GM12878 (cell line): ENCODE data around the gene KRAS. TPM values are rescaled to one million over a fixed set of nuclear protein-coding genes. Genes with fewer than 3 reads are reported as not detected.
A peak's percentile ranks its signal among the peaks of the same experiment; 100 is the strongest.

Experiments used
- BCLAF1 ChIP-seq: fragments of 450-650 bp; IDR thresholded peaks from 2 replicates; pipeline ENCODE4 v1.6.1; 2017; ENCODE audit warnings: antibody characterized with exemption, mild to moderate bottlenecking, moderate library complexity
- EED ChIP-seq: sonication (generic); IDR thresholded peaks from 2 replicates; pipeline ENCODE4 v1.6.1; 2016; ENCODE audit warnings: antibody characterized with exemption, low read depth
- EP300 ChIP-seq, 2 experiments: fragments of 150-350 bp in 1 of 2; IDR thresholded peaks; 2 replicates each; pipeline ENCODE4 v1.6.1; 2011 to 2012; ENCODE audit warnings: low read depth in 2 of 2, low read length in 2 of 2, borderline replicate concordance in 1 of 2, improper control_type of control experiment in 1 of 2, inconsistent platforms in 1 of 2; ENCODE audit not compliant: control insufficient read depth in 1 of 2
- IRF5 ChIP-seq: fragments of 450-650 bp; IDR thresholded peaks from 2 replicates; pipeline ENCODE4 v1.6.1; 2017; ENCODE audit warnings: borderline replicate concordance
- KLF5 ChIP-seq: fragments of 450-650 bp; IDR thresholded peaks from 2 replicates; pipeline ENCODE4 v1.6.1; 2014; ENCODE audit warnings: mild to moderate bottlenecking; ENCODE audit not compliant: partially characterized antibody
- MAX ChIP-seq: IDR thresholded peaks from 2 replicates; pipeline ENCODE4 v1.6.1; 2012; ENCODE audit warnings: low read depth, low read length, improper control_type of control experiment
- MLLT1 ChIP-seq: fragments of 450-650 bp; IDR thresholded peaks from 2 replicates; pipeline ENCODE4 v1.6.1; 2016; ENCODE audit warnings: mild to moderate bottlenecking
- MXI1 ChIP-seq: fragments of 150-350 bp; IDR thresholded peaks from 2 replicates; pipeline ENCODE4 v1.6.1; 2011; ENCODE audit warnings: low read depth, mild to moderate bottlenecking, inconsistent platforms, low read length, improper control_type of control experiment
- TCF12 ChIP-seq: IDR thresholded peaks from 2 replicates; pipeline ENCODE4 v1.6.1; 2011; ENCODE audit warnings: low read depth, mild to moderate bottlenecking, low read length
- ZNF592 ChIP-seq: fragments of 450-650 bp; IDR thresholded peaks from 2 replicates; pipeline ENCODE4 v1.6.1; 2017; ENCODE audit warnings: mild to moderate bottlenecking, moderate library complexity
- ZNF687 ChIP-seq: fragments of 450-650 bp; IDR thresholded peaks from 2 replicates; pipeline ENCODE4 v1.6.1; 2017; ENCODE audit warnings: mild to moderate bottlenecking, moderate library complexity
- polyA plus RNA-seq, 11 experiments: library from polyadenylated mRNA; depleted of rRNA in 4 of 11; unstranded in 6 of 11; stranded (reverse) in 5 of 11; fragments of >200 nt; fragmentation: Nextera tagmentation in 4 of 11; fragmentation: Illumina TruSeq in 1 of 11; extraction: Ambion mirVana in 4 of 11; extraction: Trizol in 1 of 11; gene quantifications; 1 replicate in 1 of 11; 2 replicates in 10 of 11; pipeline versions ENCODE4 v1.2.1 to v1.2.3, GENCODE V29; 2011 to 2016; ENCODE audit warnings: inconsistent platforms in 2 of 11, missing spikeins in 2 of 11, low read depth in 1 of 11
- total RNA-seq, 4 experiments: library from RNA; depleted of rRNA in 3 of 4; stranded (reverse); fragments of >200 nt in 3 of 4; fragmentation: Illumina TruSeq in 1 of 4; extraction: Trizol in 1 of 4; gene quantifications; 2 replicates each; pipeline versions ENCODE4 v1.2.1 to v1.2.3, GENCODE V29; 2013 to 2021

Gene KRAS
- total and polyA plus RNA-seq, 10 of the 15 experiments (the other 5 are each of a cell fraction or from before 2014, with no cell fraction given) = 3.1 to 23.8 (median 8.0) TPM

GRCh38 chr12:25250744-25251730, at the start of gene KRAS (continued):
- TF ChIP-seq EP300 (IDR thresholded peaks at IDR 0.05; ENCODE audit: borderline replicate concordance in 1 of 2, control insufficient read depth in 1 of 2, low read depth in 2 of 2, low read length in 2 of 2) (no peak), KLF5 (peak; percentile 43), MXI1 (0 out of 2 replicates have a peak, but pooled peaks have one; percentile 8), EED (0 out of 2 replicates have a peak, but pooled peaks have one; percentile 17), MLLT1 (peak; percentile 100), MAX (no peak), TCF12 (0 out of 2 replicates have a peak, but pooled peaks have one; percentile 47), BCLAF1 (no peak), ZNF687 (peak; percentile 28; the same call in 1 of the 2 replicates), ZNF592 (0 out of 2 replicates have a peak, but pooled peaks have one; percentile 8), IRF5 (no peak)
